Measurements from ENCODE around the gene THEMIS. TPM values are rescaled to one million over a fixed set of nuclear protein-coding genes. Genes with fewer than 3 reads are reported as not detected.

THEMIS gene
- total and polyA plus RNA-seq, 2 experiments from 2014 or later, result not detected

- DNase-seq (ENCODE audit: low spot score), result no peak
- Histone ChIP-seq H3K4me2 (no peak overlapping the region), H3K27me3 (no peaks in the 10 kb centered on the region), H3K9me2 (replicated peaks; ENCODE audit: insufficient read depth) (no peaks in the 10 kb centered on the region), H3K4me3 (no peak overlapping the region), H3K9me3 (ENCODE audit: low read depth) (no peaks in the 10 kb centered on the region), H4K20me1 (ENCODE audit: insufficient read depth, poor library complexity, severe bottlenecking) (no peaks in the 10 kb centered on the region), H3K79me2 (no peaks in the 10 kb centered on the region), H2AFZ (no peak overlapping the region), H3K36me3 (replicated peaks; ENCODE audit: insufficient read depth, low read depth) (no peaks in the 10 kb centered on the region), H3K27ac (no peak overlapping the region), H3K4me1 (ENCODE audit: insufficient read depth) (no peaks in the 10 kb centered on the region)
- TF ChIP-seq EZH2 (IDR thresholded peaks at IDR 0.05; ENCODE audit: borderline replicate concordance) (no peak), CTCF (IDR thresholded peaks at IDR 0.05; ENCODE audit: poor library complexity) (no peak), EZH2phosphoT487 (IDR thresholded peaks at IDR 0.05; ENCODE audit: low read depth, severe bottlenecking, unreplicated experiment) (no peak)
- WGBS (ENCODE audit: low lambda C conversion rate, missing lambda C conversion rate), result 90% methylated on average over 4 of the region's 4 CpGs
Observed at GRCh38 chr6:127869772-127870404, 31.0 kb downstream of the THEMIS start.

GRCh38 chr6:127869183-127869582 is 31.7 kb downstream of the THEMIS start:
- H3K4me1 ChIP-seq (ENCODE audit: insufficient read depth), result no peaks in the 10 kb centered on the region
- 91% methylated on average over 5 of the region's 5 CpGs for WGBS (ENCODE audit: low lambda C conversion rate, missing lambda C conversion rate)
- no peak overlapping the region for H3K4me2 ChIP-seq
- DNase-seq (ENCODE audit: low spot score), result no peak
- TF ChIP-seq EZH2 (IDR thresholded peaks at IDR 0.05; ENCODE audit: borderline replicate concordance) (no peak), EZH2phosphoT487 (IDR thresholded peaks at IDR 0.05; ENCODE audit: low read depth, severe bottlenecking, unreplicated experiment) (no peak), CTCF (IDR thresholded peaks at IDR 0.05; ENCODE audit: poor library complexity) (no peak)
- no peak overlapping the region for H2AFZ ChIP-seq
- no peaks in the 10 kb centered on the region for H3K27me3 ChIP-seq
- no peaks in the 10 kb centered on the region for H4K20me1 ChIP-seq (ENCODE audit: insufficient read depth, poor library complexity, severe bottlenecking)
- H3K4me3 ChIP-seq, result no peak overlapping the region
- no peak overlapping the region for H3K27ac ChIP-seq
- H3K36me3 ChIP-seq (replicated peaks; ENCODE audit: insufficient read depth, low read depth), result no peaks in the 10 kb centered on the region
- H3K79me2 ChIP-seq, result no peaks in the 10 kb centered on the region
- no peaks in the 10 kb centered on the region for H3K9me3 ChIP-seq (ENCODE audit: low read depth)
- H3K9me2 ChIP-seq (replicated peaks; ENCODE audit: insufficient read depth), result no peaks in the 10 kb centered on the region

GRCh38 chr6:127868338-127868737 is 32.5 kb downstream of the THEMIS start:
- no peak overlapping the region for H3K4me2 ChIP-seq
- H3K9me2 ChIP-seq (replicated peaks; ENCODE audit: insufficient read depth), result no peaks in the 10 kb centered on the region
- WGBS (ENCODE audit: low lambda C conversion rate, missing lambda C conversion rate), result 100% methylated on average over 1 of the region's 1 CpG
- H3K27ac ChIP-seq, result no peak overlapping the region
- no peaks in the 10 kb centered on the region for H3K4me1 ChIP-seq (ENCODE audit: insufficient read depth)
- DNase-seq (ENCODE audit: low spot score), result no peak
- H3K9me3 ChIP-seq (ENCODE audit: low read depth), result no peaks in the 10 kb centered on the region
- H3K27me3 ChIP-seq, result no peaks in the 10 kb centered on the region
- no peaks in the 10 kb centered on the region for H3K36me3 ChIP-seq (replicated peaks; ENCODE audit: insufficient read depth, low read depth)
- TF ChIP-seq EZH2phosphoT487 (IDR thresholded peaks at IDR 0.05; ENCODE audit: low read depth, severe bottlenecking, unreplicated experiment) (no peak), EZH2 (IDR thresholded peaks at IDR 0.05; ENCODE audit: borderline replicate concordance) (no peak), CTCF (IDR thresholded peaks at IDR 0.05; ENCODE audit: poor library complexity) (no peak)
- H4K20me1 ChIP-seq (ENCODE audit: insufficient read depth, poor library complexity, severe bottlenecking), result no peaks in the 10 kb centered on the region
- no peak overlapping the region for H3K4me3 ChIP-seq
- no peaks in the 10 kb centered on the region for H3K79me2 ChIP-seq
- no peak overlapping the region for H2AFZ ChIP-seq

Measured in hepatocyte (in vitro differentiated cells).